Activated naive CD8-positive, alpha-beta T cell treated with anti-CD3 and anti-CD28 coated beads, Interleukin-2, amount 50 U/mL, for 24 hours (primary cell): Measurements from ENCODE around the gene TENM4.
A peak's percentile ranks its signal among the peaks of the same experiment; 100 is the strongest.

ENCODE experiments used
- ATAC-seq: fragments of 150-1000 bp; cut with Tn5 transposase; one replicate; pipeline ENCODE4 v1.10.0; 2021
- DNase-seq: peaks from one replicate; pipeline ENCODE4 v3.0.0; 2021
- H3K27ac Mint-ChIP-seq: one replicate; pipeline ENCODE4 v1.8.0; 2021; ENCODE audit warnings: mild to moderate bottlenecking, mixed read lengths
- H3K27me3 Mint-ChIP-seq: one replicate; pipeline ENCODE4 v1.8.0; 2021; ENCODE audit warnings: mixed read lengths
- H3K36me3 Mint-ChIP-seq: one replicate; pipeline ENCODE4 v1.8.0; 2021; ENCODE audit warnings: low read depth, mixed read lengths
- H3K4me1 Mint-ChIP-seq: one replicate; pipeline ENCODE4 v1.8.0; 2021; ENCODE audit warnings: mixed read lengths
- H3K4me3 Mint-ChIP-seq: one replicate; pipeline ENCODE4 v1.8.0; 2021; ENCODE audit warnings: mild to moderate bottlenecking, moderate library complexity, mixed read lengths
- H3K9me3 Mint-ChIP-seq: one replicate; pipeline ENCODE4 v1.8.0; 2021; ENCODE audit warnings: mixed read lengths

The TENM4 gene

DNA sequence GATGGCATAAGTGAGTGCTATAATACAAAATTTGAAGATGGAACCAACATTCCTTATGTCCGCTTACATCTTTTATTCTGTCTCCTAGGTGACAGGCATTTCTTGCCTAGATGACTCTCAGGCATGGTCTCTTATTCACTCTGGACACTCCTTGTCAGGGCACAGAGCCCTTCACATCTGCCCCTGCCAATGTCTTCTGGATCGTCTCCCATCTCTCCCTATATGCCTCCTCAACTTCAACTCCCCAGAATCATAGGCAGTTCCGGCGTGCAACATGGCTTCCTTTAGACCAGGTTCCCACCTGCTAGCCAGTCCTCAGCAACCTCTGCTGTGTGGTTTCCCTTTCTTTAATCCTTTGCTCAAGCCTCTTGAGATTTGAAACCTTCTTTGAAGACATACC lies 300.9 kb downstream of the TENM4 start:
- peak; percentile 28 for ATAC-seq
- H3K9me3 Mint-ChIP-seq = no peaks in the 10 kb centered on the region
- no peaks in the 10 kb centered on the region for H3K27me3 Mint-ChIP-seq

DNA sequence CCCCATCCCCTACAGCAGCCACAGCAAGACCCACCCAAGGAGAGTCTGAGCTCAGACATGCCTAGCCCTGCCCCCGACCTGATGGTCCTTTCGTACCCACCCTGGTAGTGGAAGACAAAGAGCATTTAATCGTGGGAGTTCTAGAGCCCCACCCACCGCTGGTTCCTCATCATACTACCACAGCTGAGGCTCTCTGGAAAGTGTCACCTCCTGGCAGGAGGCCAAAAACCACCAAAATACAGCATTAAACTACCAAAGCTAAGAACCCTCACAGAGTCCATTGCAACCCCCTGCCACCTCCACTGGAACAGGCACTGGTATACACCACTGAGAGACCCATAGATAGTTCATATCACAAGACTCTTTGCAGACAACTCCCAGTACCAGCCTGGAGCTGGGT lies 311.1 kb downstream of the TENM4 start:
- ATAC-seq = no peak
- Mint-ChIP-seq H3K36me3 (no peaks in the 10 kb centered on the region), H3K4me1 (no peaks in the 10 kb centered on the region), H3K27ac (no peak overlapping the region), H3K27me3 (peaks cover 6% of the 10 kb centered on the region), H3K4me3 (no peak overlapping the region), H3K9me3 (peaks cover 19% of the 10 kb centered on the region)
- DNase-seq = no peak

More for the DNA sequence above, 300.9 kb downstream of the TENM4 start:
- Mint-ChIP-seq H3K4me3 (no peak overlapping the region), H3K27ac (no peak overlapping the region), H3K4me1 (no peaks in the 10 kb centered on the region), H3K36me3 (no peaks in the 10 kb centered on the region)
- no peak for DNase-seq

DNA sequence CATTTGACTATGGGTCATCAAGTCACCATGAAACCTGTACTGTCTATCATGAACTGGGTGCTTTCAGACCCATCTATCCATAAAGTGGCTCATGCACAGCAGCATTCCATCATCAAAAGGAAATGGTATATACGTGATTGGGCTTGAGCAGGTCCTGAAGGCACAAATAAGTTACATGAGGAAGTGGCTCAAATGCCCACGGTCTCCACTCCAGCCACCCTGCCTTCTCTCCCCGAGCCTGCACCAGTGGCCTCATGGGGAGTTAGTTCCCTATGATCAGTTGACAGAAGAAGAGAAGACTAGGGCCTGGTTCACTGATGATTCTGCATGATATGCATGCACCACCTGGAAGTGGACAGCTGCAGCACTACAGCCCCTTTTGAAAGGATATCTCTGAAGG lies 312.5 kb downstream of the TENM4 start:
- peaks cover 6% of the 10 kb centered on the region for H3K27me3 Mint-ChIP-seq

DNA sequence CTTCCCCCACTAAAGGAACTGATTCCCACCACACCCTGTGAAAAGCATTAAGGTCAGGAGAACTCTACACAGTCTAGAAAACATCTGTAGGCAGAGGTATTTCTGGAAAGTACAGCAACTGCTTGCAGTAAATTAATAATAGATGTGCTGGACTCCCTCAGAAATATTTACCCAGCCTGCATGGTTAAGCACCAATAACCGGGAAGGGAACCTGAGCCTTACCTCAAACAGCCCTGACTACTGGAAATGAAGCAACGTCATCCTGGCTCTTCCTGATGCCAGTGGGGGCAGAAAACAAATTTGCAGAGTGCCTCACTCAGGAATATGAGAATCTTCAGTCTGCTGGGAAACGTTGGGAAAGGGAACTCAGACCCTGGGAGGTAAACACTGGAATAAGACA lies 318.1 kb downstream of the TENM4 start:
- ATAC-seq (no peak), DNase-seq (no peak)
- Mint-ChIP-seq H3K27me3 (peaks cover 3% of the 10 kb centered on the region), H3K9me3 (peaks cover 5% of the 10 kb centered on the region), H3K4me3 (no peak overlapping the region), H3K27ac (no peak overlapping the region), H3K36me3 (no peaks in the 10 kb centered on the region), H3K4me1 (no peaks in the 10 kb centered on the region)

More for the DNA sequence above, 312.5 kb downstream of the TENM4 start:
- DNase-seq = no peak
- no peak overlapping the region for H3K27ac Mint-ChIP-seq
- ATAC-seq = no peak
- H3K4me3 Mint-ChIP-seq = no peak overlapping the region
- H3K36me3 Mint-ChIP-seq = no peaks in the 10 kb centered on the region
- H3K4me1 Mint-ChIP-seq = no peaks in the 10 kb centered on the region
- peaks cover 19% of the 10 kb centered on the region for H3K9me3 Mint-ChIP-seq

DNA sequence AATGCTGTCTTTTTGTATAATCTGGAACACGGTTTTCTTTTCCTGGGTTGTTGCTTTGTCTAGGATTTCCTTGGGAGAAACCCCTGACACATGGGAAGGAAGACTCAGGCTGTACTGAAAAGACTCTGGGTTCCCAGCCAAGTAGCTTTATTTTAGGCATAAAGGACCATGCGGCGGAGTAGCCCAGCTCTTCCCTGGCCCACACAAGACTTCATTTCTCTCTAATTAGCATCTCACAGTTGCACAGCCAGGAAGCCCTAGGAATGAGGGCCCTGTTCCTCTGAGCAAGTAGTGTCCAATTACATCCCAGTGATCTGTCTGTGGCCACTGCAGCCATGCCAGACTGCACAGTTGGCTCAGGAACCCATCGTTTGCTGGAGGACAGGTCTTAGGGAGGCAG lies 319.5 kb downstream of the TENM4 start:
- peaks cover 2% of the 10 kb centered on the region for H3K27me3 Mint-ChIP-seq
- H3K4me1 Mint-ChIP-seq = no peaks in the 10 kb centered on the region
- peaks cover 5% of the 10 kb centered on the region for H3K9me3 Mint-ChIP-seq
- DNase-seq (no peak), ATAC-seq (no peak)
- no peak overlapping the region for H3K4me3 Mint-ChIP-seq
- no peak overlapping the region for H3K27ac Mint-ChIP-seq
- H3K36me3 Mint-ChIP-seq = no peaks in the 10 kb centered on the region

DNA sequence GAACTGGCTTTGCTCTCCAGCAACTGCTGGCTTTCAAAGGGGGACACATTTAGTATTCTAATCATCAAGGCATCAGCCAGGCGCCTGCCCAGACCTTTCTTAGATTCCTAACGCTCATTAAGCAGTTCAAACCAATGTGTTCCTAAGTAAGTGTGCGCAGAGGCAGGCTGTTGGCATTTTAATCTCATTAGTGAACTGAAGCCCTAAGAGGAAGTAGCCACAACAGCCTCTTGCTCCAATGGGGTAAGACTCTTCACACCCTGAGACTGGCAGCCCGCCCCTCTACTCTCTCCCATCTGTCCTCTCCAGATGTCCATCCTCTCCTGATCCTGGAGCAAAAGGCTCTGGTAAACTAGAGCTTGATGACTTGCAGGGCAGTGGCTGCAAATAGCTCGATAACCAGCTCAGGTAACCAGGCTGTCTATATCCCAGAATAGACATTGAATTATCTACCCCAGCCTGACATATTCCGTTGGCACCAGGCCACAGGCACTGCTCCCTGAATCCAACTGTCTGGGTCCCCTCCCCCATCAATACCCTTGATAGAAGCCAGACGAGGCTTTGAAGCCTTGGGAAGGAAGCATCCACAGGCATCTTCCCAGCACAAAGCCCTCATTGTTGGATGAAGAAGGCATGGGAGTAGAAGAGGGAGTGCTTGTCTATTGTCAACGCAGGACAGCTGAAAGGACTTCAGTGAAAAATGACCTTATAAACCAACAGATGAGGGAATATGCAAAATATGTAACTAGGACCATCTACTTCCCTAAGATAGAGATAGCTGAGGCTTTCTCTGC lies 321.1 kb downstream of the TENM4 start:
- Mint-ChIP-seq H3K4me3 (no peak overlapping the region), H3K9me3 (no peaks in the 10 kb centered on the region), H3K4me1 (no peaks in the 10 kb centered on the region), H3K27ac (no peak overlapping the region), H3K36me3 (no peaks in the 10 kb centered on the region), H3K27me3 (no peaks in the 10 kb centered on the region)
- no peak for ATAC-seq
- DNase-seq = no peak

DNA sequence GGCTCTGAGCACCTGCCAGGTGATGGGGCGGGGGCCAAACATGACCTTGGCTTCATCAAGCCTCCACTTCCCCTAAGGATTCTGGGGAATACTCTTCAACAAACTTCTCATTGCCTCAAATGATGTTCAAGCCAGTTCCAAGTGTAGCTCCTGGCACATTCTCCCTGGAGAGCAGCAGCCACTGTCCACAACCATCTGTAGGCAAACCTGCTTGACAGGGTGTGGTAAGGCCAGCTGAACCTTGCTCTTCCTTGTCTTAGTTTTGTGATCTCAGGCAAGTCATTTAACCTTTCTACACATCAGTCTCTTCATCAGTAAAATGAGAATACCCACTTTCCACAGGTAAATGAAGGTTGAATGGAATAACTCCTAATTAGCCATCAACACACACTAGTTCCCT lies 323.3 kb downstream of the TENM4 start:
- no peak overlapping the region for H3K27ac Mint-ChIP-seq
- H3K4me3 Mint-ChIP-seq = no peak overlapping the region
- H3K9me3 Mint-ChIP-seq = no peaks in the 10 kb centered on the region

DNA sequence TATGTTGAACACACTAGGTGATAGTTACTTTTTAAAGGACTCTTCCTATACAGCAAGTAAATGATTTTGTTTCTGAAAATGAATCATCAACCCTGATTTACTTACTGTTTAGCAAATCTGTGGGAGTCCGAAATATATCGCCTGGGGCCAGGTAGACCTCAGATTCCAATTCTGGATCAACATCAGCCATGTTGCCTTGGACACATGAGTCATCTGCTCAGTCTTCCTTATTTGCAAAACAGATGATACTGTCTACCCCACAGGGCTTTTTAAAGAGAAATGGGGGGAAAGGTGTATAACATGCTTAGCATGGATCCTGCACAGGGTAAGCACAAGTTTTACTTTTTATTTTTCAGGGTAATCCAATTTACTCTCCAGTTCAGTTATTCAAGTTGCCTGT lies 324.2 kb downstream of the TENM4 start:
- Mint-ChIP-seq H3K4me3 (no peak overlapping the region), H3K4me1 (no peaks in the 10 kb centered on the region), H3K9me3 (peaks cover 2% of the 10 kb centered on the region), H3K27me3 (no peaks in the 10 kb centered on the region), H3K27ac (no peak overlapping the region), H3K36me3 (no peaks in the 10 kb centered on the region)
- ATAC-seq = no peak
- no peak for DNase-seq

More for the DNA sequence above, 323.3 kb downstream of the TENM4 start:
- DNase-seq (no peak), ATAC-seq (no peak)
- H3K4me1 Mint-ChIP-seq = no peaks in the 10 kb centered on the region
- no peaks in the 10 kb centered on the region for H3K27me3 Mint-ChIP-seq
- no peaks in the 10 kb centered on the region for H3K36me3 Mint-ChIP-seq

DNA sequence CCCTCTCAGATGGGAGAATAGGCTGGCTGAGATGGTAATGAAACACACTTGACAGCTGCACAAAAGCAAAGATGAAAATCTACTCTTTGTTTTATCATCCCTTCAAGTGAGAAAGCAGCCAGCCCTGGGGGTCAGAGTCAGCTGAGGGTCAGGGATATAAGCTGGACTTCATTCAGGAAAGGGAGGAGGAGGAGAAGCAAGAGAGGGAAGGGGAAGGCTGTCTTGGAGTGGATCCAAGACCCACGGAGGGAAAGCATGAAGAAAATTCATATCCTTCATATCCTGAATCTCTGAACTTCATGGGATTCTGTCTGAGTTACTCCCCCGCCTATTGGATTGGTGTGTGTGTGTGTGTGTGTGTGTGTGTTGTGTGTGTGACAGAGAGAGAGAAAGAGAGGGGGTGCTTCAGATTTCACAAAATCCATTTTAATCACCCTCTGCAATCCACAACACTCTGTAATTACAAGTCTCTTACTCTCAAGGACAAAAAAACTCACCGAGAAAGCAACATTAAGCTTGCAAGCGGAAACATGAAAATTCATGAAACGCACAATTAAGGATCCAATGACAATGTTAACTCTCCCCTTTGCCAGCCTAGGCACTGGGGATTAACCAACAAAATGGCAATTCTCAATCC lies 327.7 kb downstream of the TENM4 start:
- Mint-ChIP-seq H3K36me3 (no peaks in the 10 kb centered on the region), H3K9me3 (peaks cover 4% of the 10 kb centered on the region), H3K27ac (no peak overlapping the region), H3K27me3 (no peaks in the 10 kb centered on the region), H3K4me1 (no peaks in the 10 kb centered on the region), H3K4me3 (no peak overlapping the region)
- no peak for ATAC-seq
- DNase-seq = no peak

DNA sequence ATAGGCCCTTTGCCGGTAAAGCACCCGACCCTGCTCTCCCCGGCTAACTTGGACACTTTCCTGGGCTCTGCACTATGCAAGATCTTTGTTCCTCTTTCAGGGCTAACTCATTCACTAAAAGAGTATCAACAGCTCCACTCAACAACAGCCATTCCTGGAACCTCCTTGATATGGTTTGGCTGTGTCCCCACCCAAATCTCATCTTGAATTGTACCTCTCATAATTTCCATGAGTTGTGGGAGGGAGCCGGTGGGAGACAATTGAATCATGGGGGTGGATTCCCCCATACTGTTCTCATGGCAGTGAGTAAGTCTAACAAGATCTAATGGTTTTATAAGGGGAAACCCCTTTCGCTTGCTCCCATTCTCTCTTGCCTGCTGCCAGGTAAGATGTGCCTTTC lies 330.0 kb downstream of the TENM4 start:
- Mint-ChIP-seq H3K4me1 (no peaks in the 10 kb centered on the region), H3K27ac (peak overlapping the region; percentile 12), H3K4me3 (no peak overlapping the region), H3K27me3 (no peaks in the 10 kb centered on the region), H3K36me3 (no peaks in the 10 kb centered on the region), H3K9me3 (peaks cover 4% of the 10 kb centered on the region)
- DNase-seq (no peak), ATAC-seq (no peak)

DNA sequence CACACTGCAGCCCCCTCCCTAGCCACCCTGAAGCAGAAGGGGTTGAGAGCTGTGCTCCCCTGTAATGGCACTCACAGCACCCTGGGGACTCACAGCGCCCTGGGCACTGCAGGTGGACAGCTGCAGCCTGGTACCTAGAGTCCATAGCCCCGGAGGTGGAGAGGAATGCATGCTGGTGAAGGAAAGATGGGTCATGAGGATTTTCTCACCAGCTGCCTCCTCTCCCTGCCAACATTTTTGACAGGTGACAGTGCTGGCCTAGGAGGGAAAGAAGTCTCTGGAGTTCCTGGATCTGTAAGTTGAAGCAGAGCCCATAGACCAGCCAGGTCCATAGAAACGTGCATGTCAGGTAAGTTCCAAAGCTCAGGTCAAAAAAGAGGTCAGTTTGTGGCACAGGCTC lies 330.5 kb downstream of the TENM4 start:
- H3K9me3 Mint-ChIP-seq = peaks cover 4% of the 10 kb centered on the region
- DNase-seq (no peak), ATAC-seq (no peak)
- no peaks in the 10 kb centered on the region for H3K4me1 Mint-ChIP-seq
- no peaks in the 10 kb centered on the region for H3K36me3 Mint-ChIP-seq
- H3K4me3 Mint-ChIP-seq = no peak overlapping the region
- H3K27ac Mint-ChIP-seq = no peak overlapping the region
- no peaks in the 10 kb centered on the region for H3K27me3 Mint-ChIP-seq

DNA sequence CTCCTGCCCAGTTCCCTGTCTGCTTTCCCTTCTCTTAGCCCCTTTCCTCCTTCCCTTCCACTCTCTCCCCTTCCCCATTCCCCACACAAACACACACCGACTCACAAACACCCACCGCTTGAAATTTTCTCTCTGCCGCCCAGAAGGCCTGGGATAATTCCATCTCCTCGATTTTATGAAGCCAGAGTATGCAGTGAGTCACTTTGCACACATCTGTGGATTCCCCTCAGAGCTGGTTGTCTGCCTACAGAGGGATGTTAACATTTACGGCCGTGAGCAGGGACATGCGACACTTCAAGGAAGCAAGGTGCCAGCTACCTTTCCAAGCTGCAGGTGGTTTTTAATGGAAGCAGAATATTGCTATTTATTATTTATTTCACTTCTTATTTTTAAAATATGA lies 332.0 kb downstream of the TENM4 start:
- Mint-ChIP-seq H3K27ac (no peak overlapping the region), H3K36me3 (no peaks in the 10 kb centered on the region), H3K4me3 (no peak overlapping the region)

DNA sequence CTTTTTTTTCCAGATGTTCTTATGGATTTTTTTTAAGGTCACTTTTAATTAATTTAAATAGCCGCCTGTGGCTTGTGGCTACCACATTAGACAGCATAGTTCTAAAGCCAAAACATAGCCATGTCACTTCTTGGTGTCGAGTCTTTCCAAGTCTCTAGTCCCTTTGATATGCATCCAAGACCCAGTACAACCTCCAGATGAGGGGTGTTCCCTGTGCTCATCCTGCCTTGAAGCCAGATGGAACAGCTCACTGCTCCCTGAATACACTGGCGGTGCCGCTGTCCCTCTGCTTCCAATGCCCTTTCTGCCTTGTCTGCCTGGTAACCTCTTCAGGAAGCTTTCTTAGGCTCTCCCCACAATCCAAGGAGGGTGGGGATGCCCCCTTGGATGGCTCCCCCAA lies 338.0 kb downstream of the TENM4 start:
- ATAC-seq (no peak), DNase-seq (no peak)
- peaks cover 6% of the 10 kb centered on the region for H3K27me3 Mint-ChIP-seq
- no peaks in the 10 kb centered on the region for H3K9me3 Mint-ChIP-seq
- no peaks in the 10 kb centered on the region for H3K36me3 Mint-ChIP-seq
- no peak overlapping the region for H3K4me3 Mint-ChIP-seq
- no peak overlapping the region for H3K27ac Mint-ChIP-seq
- no peaks in the 10 kb centered on the region for H3K4me1 Mint-ChIP-seq

More for the DNA sequence above, 332.0 kb downstream of the TENM4 start:
- Mint-ChIP-seq H3K9me3 (peaks cover 4% of the 10 kb centered on the region), H3K27me3 (no peaks in the 10 kb centered on the region), H3K4me1 (no peaks in the 10 kb centered on the region)
- DNase-seq = no peak
- ATAC-seq = no peak

DNA sequence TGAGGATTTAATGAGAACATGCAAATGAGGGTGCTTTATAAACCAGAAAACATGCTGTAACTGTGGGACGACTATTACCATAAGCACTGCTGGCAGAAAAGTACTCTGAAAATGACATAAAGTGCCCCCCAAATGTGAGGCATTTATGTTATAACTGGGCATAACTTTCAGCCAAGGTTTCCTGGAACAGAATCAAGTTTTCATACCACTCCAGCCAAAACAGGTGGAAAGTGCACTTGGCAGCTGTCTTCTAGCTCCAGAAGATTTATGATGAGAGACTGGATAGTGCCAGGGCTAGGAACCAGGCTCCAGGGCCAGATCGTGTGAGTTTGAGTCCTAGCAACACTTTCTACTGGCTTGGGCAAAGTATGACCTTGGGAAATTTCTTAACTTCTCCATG lies 339.2 kb downstream of the TENM4 start:
- no peak overlapping the region for H3K27ac Mint-ChIP-seq
- ATAC-seq (no peak), DNase-seq (no peak)
- no peaks in the 10 kb centered on the region for H3K4me1 Mint-ChIP-seq
- peaks cover 6% of the 10 kb centered on the region for H3K27me3 Mint-ChIP-seq
- no peaks in the 10 kb centered on the region for H3K9me3 Mint-ChIP-seq
- no peaks in the 10 kb centered on the region for H3K36me3 Mint-ChIP-seq
- no peak overlapping the region for H3K4me3 Mint-ChIP-seq

DNA sequence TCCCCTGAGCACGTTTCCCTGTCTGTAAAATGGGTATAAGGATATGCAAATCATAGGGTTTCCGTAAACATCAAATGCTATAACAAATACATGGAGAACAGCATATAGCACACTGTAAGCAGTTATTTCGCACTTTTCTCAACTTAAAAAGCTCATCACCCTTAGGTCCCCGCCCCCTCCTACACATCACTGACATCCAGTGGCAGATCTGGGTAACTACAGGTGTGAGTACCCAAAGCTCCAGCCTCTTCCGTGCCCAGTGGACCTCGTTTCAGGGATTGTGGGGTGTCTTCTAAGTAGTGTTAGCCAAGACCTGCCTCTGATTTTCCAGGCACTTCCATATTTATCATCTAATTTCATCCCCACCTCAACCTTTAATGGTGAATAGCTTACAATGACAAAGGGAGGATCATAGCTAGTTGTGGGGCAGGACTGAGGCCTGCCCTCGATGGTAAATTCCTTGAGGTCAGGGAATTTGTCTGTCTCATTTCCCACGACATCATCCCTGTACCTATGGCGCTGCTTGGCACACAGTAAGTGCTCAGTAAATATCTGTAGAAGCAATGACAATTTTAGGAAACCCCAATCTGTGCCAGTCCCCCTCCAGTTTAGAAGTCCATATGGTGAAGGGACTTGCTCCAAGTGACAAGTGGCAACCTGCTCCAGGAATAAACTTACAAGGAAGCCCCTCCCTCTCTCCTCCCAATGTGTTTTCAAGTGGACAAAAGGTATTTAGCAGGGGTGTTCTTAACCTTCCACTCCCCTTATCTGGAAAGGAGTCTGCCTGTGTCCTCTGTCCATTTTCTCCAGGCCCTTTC lies 340.5 kb downstream of the TENM4 start:
- Mint-ChIP-seq H3K36me3 (no peaks in the 10 kb centered on the region), H3K27me3 (peaks cover 6% of the 10 kb centered on the region), H3K27ac (no peak overlapping the region), H3K4me3 (no peak overlapping the region), H3K4me1 (no peaks in the 10 kb centered on the region), H3K9me3 (no peaks in the 10 kb centered on the region)
- peak; percentile 27 for DNase-seq
- no peak for ATAC-seq
